HEK293 (cell line): ENCODE measurements around the gene SERPINB4.

Experiments
- CTCF ChIA-PET: fragments of 350-600 bp; formaldehyde crosslinking; extraction: SDS; loops from one replicate; lab custom pipeline; 2021; ENCODE audit warnings: antibody characterized with exemption; lab: Yijun Ruan, JAX
- POLR2A ChIA-PET: fragments of 300-600 bp; formaldehyde crosslinking; extraction: SDS; loops from one replicate; lab custom pipeline; 2020; ENCODE audit warnings: antibody characterized with exemption, inconsistent platforms; lab: Yijun Ruan, JAX
- H3K27ac ChIP-seq: fragments of 200-500 bp; sonication (Bioruptor generic); 2 replicates; pipeline ENCODE4 v1.5.1; 2014; ENCODE audit warnings: low read depth, low read length, control low read depth, inconsistent platforms; ENCODE audit errors: extremely low read depth
- H3K36me3 ChIP-seq, 2 experiments: fragments of 200-500 bp in 1 of 2; sonication (Bioruptor generic) in 1 of 2; 1 replicate in 1 of 2; 2 replicates in 1 of 2; pipeline ENCODE4 v1.5.1; 2014 to 2017; ENCODE audit warnings: inconsistent platforms in 2 of 2, low read length in 2 of 2; ENCODE audit not compliant: control insufficient read depth in 2 of 2, insufficient read depth in 1 of 2
- H3K4me1 ChIP-seq: fragments of 200-500 bp; sonication (Bioruptor generic); 2 replicates; pipeline ENCODE4 v1.5.1; 2014; ENCODE audit warnings: mild to moderate bottlenecking, low read length, inconsistent platforms; ENCODE audit not compliant: control insufficient read depth, insufficient read depth
- H3K4me3 ChIP-seq: 2 replicates; pipeline ENCODE4 v1.5.1; 2011; ENCODE audit warnings: low read depth, mild to moderate bottlenecking, control low read depth, low read length, moderate library complexity
- H3K9me3 ChIP-seq: fragments of 200-500 bp; sonication (Bioruptor generic); 2 replicates; pipeline ENCODE4 v1.5.1; 2014; ENCODE audit warnings: low read depth, low read length, inconsistent platforms; ENCODE audit not compliant: control insufficient read depth, insufficient read depth
- HOXD13 ChIP-seq: sonication (generic); formaldehyde crosslinking; IDR thresholded peaks from 2 replicates; pipeline ENCODE4 v1.8.0; 2022; ENCODE audit warnings: missing genetic modification reagents, borderline replicate concordance
- OSR2 ChIP-seq: fragments of 450-650 bp; formaldehyde crosslinking; IDR thresholded peaks from 2 replicates; pipeline ENCODE4 v1.5.1; 2016; ENCODE audit warnings: missing biosample characterization, missing genetic modification characterization
- REST ChIP-seq: fragments of 450-650 bp; formaldehyde crosslinking; IDR thresholded peaks from 2 replicates; pipeline ENCODE4 v1.5.1; 2016; ENCODE audit warnings: missing biosample characterization, missing genetic modification characterization
- SETDB1 ChIP-seq: IDR thresholded peaks from one replicate; pipeline ENCODE4 v1.6.1; 2017; ENCODE audit warnings: mild to moderate bottlenecking, low read length, moderate library complexity, mixed read lengths; ENCODE audit not compliant: insufficient read length
- SP7 ChIP-seq: fragments of 450-650 bp; formaldehyde crosslinking; IDR thresholded peaks from 2 replicates; pipeline ENCODE4 v1.5.1; 2016; ENCODE audit warnings: missing biosample characterization, missing genetic modification characterization
- ZBTB11 ChIP-seq: fragments of 450-650 bp; formaldehyde crosslinking; conservative IDR thresholded peaks from 2 replicates; pipeline ENCODE4 v1.5.1; 2016; ENCODE audit warnings: low read depth, missing biosample characterization, missing genetic modification characterization
- ZFP3 ChIP-seq: fragments of 450-650 bp; formaldehyde crosslinking; IDR thresholded peaks from 2 replicates; pipeline ENCODE4 v1.5.1; 2016; ENCODE audit warnings: low read depth, missing biosample characterization, missing genetic modification characterization
- ZNF18 ChIP-seq: fragments of 450-650 bp; formaldehyde crosslinking; IDR thresholded peaks from 2 replicates; pipeline ENCODE4 v1.5.1; 2016; ENCODE audit warnings: missing biosample characterization, missing genetic modification characterization
- ZNF223 ChIP-seq: fragments of 450-650 bp; formaldehyde crosslinking; IDR thresholded peaks from 2 replicates; pipeline ENCODE4 v1.5.1; 2016; ENCODE audit warnings: missing biosample characterization, missing genetic modification characterization
- ZNF280D ChIP-seq: fragments of 450-650 bp; formaldehyde crosslinking; IDR thresholded peaks from 2 replicates; pipeline ENCODE4 v1.5.1; 2016; ENCODE audit warnings: missing biosample characterization, missing genetic modification characterization
- ZNF585B ChIP-seq: fragments of 450-650 bp; formaldehyde crosslinking; IDR thresholded peaks from 2 replicates; pipeline ENCODE4 v1.5.1; 2016; ENCODE audit warnings: missing biosample characterization, missing genetic modification characterization
- ZNF596 ChIP-seq: fragments of 450-650 bp; IDR thresholded peaks from 2 replicates; pipeline ENCODE4 v1.5.0; 2018; ENCODE audit warnings: missing biosample characterization, mild to moderate bottlenecking, missing genetic modification characterization, moderate library complexity
- ZNF623 ChIP-seq: fragments of 450-650 bp; formaldehyde crosslinking; IDR thresholded peaks from 2 replicates; pipeline ENCODE4 v1.5.1; 2016; ENCODE audit warnings: missing biosample characterization, missing genetic modification characterization
- ZNF639 ChIP-seq: fragments of 450-650 bp; formaldehyde crosslinking; IDR thresholded peaks from 2 replicates; pipeline ENCODE4 v1.5.1; 2016; ENCODE audit warnings: missing biosample characterization, missing genetic modification characterization
- ZNF701 ChIP-seq: fragments of 450-650 bp; formaldehyde crosslinking; IDR thresholded peaks from 2 replicates; pipeline ENCODE4 v1.5.1; 2016; ENCODE audit warnings: missing biosample characterization, missing genetic modification characterization

The SERPINB4 gene

GRCh38 chr18:63626431-63626830, 17.6 kb downstream of the SERPINB4 start (continued):
- no peak for TF ChIP-seq ZBTB11 (tag by site-specific recombination)

GRCh38 chr18:63624863-63625262, 19.2 kb downstream of the SERPINB4 start:
- Histone ChIP-seq H3K4me3 (no peak overlapping the region), H3K27ac (no peak overlapping the region), H3K36me3 (no peaks in the 10 kb centered on the region), H3K4me1 (no peaks in the 10 kb centered on the region), H3K9me3 (no peaks in the 10 kb centered on the region; the same call in 1 of the 2 replicates)
- TF ChIP-seq HOXD13 (CRISPR knock-in tag) (no peak), ZNF585B (tag by site-specific recombination) (peak; percentile 74)
- ChIA-PET POLR2A (no interaction called here), CTCF (no interaction called here)

GRCh38 chr18:63619661-63620060, 24.4 kb downstream of the SERPINB4 start:
- no peak overlapping the region for H3K27ac ChIP-seq
- peaks cover 13% of the 10 kb centered on the region; the same call in 1 of the 2 replicates for H3K4me1 ChIP-seq
- CTCF ChIA-PET = interaction anchor here (0.6 kb wide), 1 partner anchor 52 kb away, joined by 3 read pairs; no protein-coding TSS in a partner anchor
- TF ChIP-seq ZNF701 (tag by site-specific recombination) = no peak
- no peak for TF ChIP-seq OSR2 (tag by site-specific recombination)
- no peak for TF ChIP-seq HOXD13 (CRISPR knock-in tag)
- TF ChIP-seq REST = no peak
- no peak for TF ChIP-seq SETDB1
- no peak for TF ChIP-seq ZFP3
- no peaks in the 10 kb centered on the region; the same call in 1 of the 2 replicates for H3K9me3 ChIP-seq
- H3K36me3 ChIP-seq = no peaks in the 10 kb centered on the region
- POLR2A ChIA-PET = no interaction called here
- H3K4me3 ChIP-seq = no peak overlapping the region

- Histone ChIP-seq H3K36me3 (no peaks in the 10 kb centered on the region), H3K9me3 (no peaks in the 10 kb centered on the region)
- CTCF ChIA-PET = interaction anchor here (0.6 kb wide), 1 partner anchor 42 kb away, joined by 3 read pairs; no protein-coding TSS in a partner anchor
- TF ChIP-seq ZNF280D (tag by site-specific recombination) = no peak
- no peak for TF ChIP-seq ZNF18 (tag by site-specific recombination)
- TF ChIP-seq ZNF623 (tag by site-specific recombination) = no peak
- no peak for TF ChIP-seq ZNF223 (tag by site-specific recombination)
- TF ChIP-seq SP7 (tag by site-specific recombination) = no peak
- TF ChIP-seq ZNF596 (tag by site-specific recombination) = no peak
- TF ChIP-seq ZNF639 = no peak
Observed at GRCh38 chr18:63617915-63618234, 26.2 kb downstream of the SERPINB4 start.

More at GRCh38 chr18:63617915-63618234, 26.2 kb downstream of the SERPINB4 start:
- H3K27ac ChIP-seq = no peak overlapping the region
- peaks cover 13% of the 10 kb centered on the region; the same call in 1 of the 2 replicates for H3K4me1 ChIP-seq
- no peak overlapping the region for H3K4me3 ChIP-seq
- POLR2A ChIA-PET = no interaction called here
